ENCODE measurements around the gene COBL.

The COBL gene

DNA sequence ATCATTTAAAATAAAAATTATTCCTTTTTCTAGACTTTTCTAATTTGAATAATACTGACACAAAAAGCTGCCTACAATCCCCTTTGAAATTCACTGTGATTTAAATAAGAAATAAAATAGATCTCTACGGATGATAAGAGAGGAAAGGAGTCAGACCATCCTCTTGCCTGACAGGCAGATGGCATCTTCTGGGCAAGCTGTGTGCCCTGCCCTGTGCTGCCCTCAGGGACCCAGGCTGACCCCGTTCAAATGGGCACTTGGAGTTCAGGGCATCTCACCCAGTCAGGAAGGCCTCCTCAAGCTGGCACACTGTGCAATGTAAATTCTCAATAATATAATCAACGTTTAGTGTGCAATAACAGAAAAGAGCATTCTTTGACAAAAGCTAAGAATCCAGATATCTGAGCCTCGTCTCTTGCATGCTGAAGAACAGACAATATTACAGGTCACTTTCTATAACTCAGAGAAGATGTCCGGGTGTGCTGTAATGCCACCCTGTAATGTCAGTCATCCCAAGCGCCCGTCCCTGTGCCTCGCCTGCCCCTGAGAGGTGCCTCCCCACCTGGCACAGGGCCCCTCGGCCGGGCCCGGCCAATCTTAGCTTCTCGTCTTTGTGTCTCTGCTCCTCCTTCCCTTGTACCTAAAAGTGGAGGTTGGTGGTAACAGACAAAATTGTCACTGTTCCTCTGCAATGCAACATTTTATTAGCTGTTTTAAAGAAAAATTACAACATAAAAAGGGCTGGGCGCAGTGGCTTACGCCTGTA, 263.3 kb downstream of the COBL start:
- H3K27ac ChIP-seq, result no peak overlapping the region
- TF ChIP-seq, protein P1, sequence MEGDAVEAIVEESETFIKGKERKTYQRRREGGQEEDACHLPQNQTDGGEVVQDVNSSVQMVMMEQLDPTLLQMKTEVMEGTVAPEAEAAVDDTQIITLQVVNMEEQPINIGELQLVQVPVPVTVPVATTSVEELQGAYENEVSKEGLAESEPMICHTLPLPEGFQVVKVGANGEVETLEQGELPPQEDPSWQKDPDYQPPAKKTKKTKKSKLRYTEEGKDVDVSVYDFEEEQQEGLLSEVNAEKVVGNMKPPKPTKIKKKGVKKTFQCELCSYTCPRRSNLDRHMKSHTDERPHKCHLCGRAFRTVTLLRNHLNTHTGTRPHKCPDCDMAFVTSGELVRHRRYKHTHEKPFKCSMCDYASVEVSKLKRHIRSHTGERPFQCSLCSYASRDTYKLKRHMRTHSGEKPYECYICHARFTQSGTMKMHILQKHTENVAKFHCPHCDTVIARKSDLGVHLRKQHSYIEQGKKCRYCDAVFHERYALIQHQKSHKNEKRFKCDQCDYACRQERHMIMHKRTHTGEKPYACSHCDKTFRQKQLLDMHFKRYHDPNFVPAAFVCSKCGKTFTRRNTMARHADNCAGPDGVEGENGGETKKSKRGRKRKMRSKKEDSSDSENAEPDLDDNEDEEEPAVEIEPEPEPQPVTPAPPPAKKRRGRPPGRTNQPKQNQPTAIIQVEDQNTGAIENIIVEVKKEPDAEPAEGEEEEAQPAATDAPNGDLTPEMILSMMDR (conservative IDR thresholded peaks at IDR 0.05), result no peak

DNA sequence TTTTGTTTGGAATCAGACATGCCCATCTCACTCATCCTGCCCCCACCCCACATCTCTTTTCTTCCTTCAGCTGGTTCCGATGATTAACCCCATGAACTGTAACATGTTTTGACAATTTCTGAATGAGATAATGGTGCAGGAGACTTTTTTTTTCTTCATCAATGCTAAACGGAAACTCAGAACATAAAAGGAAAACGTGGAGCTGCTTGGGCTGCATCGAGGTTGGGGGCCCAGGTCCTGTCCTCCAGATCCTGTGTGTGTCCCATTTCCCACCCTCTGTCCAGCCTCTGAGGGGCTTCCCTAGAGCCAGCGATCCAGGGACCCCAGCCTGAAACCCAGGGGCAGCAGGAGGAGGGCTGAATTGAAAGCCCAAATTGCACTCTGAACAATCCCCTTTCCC, 270.1 kb downstream of the COBL start:
- H3K27ac ChIP-seq, result no peak overlapping the region
- TF ChIP-seq, protein P1 (conservative IDR thresholded peaks at IDR 0.05), result no peak

DNA sequence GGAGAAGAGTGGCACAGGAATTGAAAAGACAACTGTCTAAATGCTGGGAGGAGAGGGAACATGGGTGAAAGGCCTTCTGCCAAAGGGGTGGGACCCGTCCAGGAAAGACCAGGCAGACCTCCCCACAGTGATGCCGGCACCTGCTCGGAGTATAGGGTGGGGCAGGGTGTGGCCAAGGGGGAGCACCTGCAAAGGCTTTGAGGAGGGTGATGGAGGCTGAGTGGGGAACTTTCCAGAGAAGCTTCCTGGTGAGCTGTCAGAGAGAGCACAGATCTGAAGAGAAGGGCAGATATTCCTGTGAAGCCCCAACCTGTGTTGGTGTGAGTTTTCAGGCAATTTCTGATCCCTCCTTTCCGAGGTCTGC, 270.5 kb downstream of the COBL start:
- no peak overlapping the region for H3K27ac ChIP-seq
- TF ChIP-seq, protein P1 (conservative IDR thresholded peaks at IDR 0.05), result no peak

DNA sequence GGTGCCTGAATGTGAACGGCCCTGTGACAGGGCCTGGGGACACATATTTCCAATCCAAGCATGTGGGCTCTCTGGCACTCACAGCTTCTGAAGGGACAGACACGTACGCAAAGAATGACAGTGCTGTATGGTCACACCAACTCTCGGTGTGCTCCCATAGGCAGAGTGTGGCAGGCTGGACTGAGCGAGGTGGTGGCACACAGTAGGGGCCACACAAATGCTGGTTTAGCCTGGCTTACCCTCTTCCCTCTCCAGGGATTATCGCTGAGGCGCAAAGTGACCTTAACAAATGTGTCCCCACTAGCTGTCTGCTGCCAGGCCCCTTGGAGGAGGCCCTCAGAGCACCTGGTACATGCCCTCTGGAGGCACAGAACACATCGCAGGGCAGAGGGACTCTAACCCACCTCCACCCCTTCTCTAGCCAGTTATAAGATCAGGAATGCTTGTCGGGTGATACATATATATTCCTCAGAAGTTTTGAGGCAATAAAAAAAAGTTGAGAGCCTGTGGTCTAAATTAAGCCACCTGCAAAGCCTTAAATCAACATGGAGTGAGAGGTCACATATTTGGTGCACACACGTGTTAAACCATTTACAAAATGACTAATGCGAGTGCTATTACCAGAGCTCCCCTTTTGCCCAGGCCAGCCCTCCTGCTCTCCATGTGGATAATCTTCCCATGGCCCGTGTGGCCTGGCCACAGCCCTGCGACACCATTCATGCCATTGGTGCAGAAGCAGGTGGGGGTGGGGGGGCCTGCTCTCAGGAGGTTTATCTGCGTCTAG, 271.1 kb downstream of the COBL start:
- TF ChIP-seq, protein P1 (conservative IDR thresholded peaks at IDR 0.05), result no peak

DNA sequence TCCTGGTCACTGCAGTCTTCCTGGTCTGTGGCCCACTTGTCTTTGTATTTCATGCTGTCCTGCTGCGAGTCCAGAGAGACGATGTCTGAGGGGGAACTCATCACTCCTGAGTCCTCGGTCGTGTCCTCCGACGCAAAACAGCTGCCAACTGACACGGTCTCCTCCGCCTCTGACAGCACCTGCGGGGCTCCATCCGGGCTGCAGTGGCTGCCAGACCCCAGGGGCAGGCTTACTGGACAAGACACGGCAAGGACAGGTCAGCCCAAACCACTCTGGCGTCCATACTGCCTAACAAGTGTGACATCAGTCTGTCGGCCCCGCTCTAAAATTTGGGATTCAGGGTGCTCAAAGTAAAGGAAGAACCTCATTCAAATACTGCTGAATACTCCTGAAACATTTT, 273.1 kb downstream of the COBL start:
- TF ChIP-seq, protein P1 (conservative IDR thresholded peaks at IDR 0.05), result no peak
- H3K27ac ChIP-seq, result no peak overlapping the region

More for the DNA sequence above, 271.1 kb downstream of the COBL start:
- H3K27ac ChIP-seq, result no peak overlapping the region

DNA sequence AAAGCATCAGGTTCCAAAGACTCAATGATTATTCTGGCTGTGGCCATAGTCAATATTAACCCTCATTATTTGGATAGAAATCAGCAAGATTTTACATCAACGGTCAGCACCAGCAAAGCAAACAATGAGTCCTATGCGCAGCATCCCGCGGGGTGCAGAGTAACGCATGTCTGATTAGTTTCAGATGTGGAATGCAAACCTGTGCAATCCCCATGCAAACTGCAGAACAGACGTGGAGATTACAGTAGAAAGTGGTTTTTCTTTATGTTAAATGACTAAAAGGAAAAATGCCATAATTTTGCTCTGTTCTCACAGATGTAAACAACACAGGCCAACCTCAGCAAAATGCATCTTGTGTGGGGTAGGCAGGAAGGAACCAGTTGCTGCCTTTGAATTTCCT, 275.8 kb downstream of the COBL start:
- TF ChIP-seq, protein P1 (conservative IDR thresholded peaks at IDR 0.05), result no peak
- no peak overlapping the region; the same call in 1 of the 2 replicates for H3K27ac ChIP-seq

DNA sequence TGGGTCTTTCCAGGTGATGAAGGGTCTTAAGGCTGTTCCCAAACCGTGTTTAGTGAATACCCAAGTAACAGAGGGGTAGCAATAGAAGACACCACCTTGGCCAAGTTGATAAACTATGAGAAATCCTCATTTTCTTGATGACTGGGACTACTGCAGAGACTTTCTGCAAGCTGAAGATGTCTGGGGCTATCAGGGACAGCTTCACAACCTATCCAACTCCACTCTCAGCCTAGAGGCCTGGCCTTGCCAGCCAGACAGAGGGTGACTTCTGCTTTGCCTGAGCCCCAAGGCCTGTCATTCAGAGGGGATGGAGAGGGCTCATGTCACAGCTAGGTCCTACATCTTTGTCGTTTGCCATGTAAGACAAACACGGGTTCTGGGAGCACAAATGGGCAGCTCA, 278.0 kb downstream of the COBL start:
- H3K27ac ChIP-seq, result no peak overlapping the region
- TF ChIP-seq, protein P1 (conservative IDR thresholded peaks at IDR 0.05), result no peak

Measured in VCaP (cell line).